ENCODE measurements around the gene STEAP1B. TPM values are rescaled to one million over a fixed set of nuclear protein-coding genes. Genes with fewer than 3 reads are reported as not detected.

STEAP1B gene
- total and polyA plus RNA-seq, 2 of the 4 experiments (the other 2 are of a cell fraction): 7.9 to 13.8 TPM

GRCh38 chr7:22541789-22542188 lies 41.8 kb upstream of the STEAP1B start:
- Histone ChIP-seq H2BK120ac (ENCODE audit: low read depth, low read length) (no peak overlapping the region), H3K36me3 (ENCODE audit: control insufficient read depth, insufficient read depth, low read length) (no peaks in the 10 kb centered on the region), H3K14ac (replicated peaks; ENCODE audit: low read depth, low read length) (no peak overlapping the region), H3K18ac (ENCODE audit: low read depth, low read length) (no peak overlapping the region), H2AK5ac (ENCODE audit: low read depth, low read length) (no peak overlapping the region), H4K20me1 (ENCODE audit: insufficient read depth, low read length) (no peaks in the 10 kb centered on the region), H4K5ac (ENCODE audit: low read depth, low read length) (no peak overlapping the region), H3K4me1 (ENCODE audit: control insufficient read depth, insufficient read depth, low read length) (no peaks in the 10 kb centered on the region), H3K27ac (ENCODE audit: insufficient read depth, low read length) (no peak overlapping the region), H3K4me2 (ENCODE audit: low read depth, low read length) (no peak overlapping the region), H3K27me3 (ENCODE audit: control insufficient read depth, insufficient read depth, low read length) (peaks cover 19% of the 10 kb centered on the region), H4K8ac (ENCODE audit: low read depth in 2 of 2, low read length in 2 of 2) (no peak overlapping the region), H3K79me1 (ENCODE audit: low read depth in 1 of 2, low read length in 2 of 2) (no peaks in the 10 kb centered on the region), H2AFZ (replicated peaks; ENCODE audit: low read length, poor library complexity) (no peak overlapping the region), H2BK20ac (ENCODE audit: low read depth, low read length) (no peak overlapping the region), H3K4me3 (ENCODE audit: insufficient read depth, low read depth, low read length) (no peak overlapping the region), H3K9ac (ENCODE audit: low read depth, low read length) (no peak overlapping the region), H2AK9ac (replicated peaks; ENCODE audit: low read depth, low read length, poor library complexity) (no peak overlapping the region), H3K9me1 (ENCODE audit: insufficient read depth, low read length) (no peaks in the 10 kb centered on the region; the same call in 1 of the 2 replicates), H2BK5ac (ENCODE audit: low read depth, low read length, poor library complexity, severe bottlenecking) (no peak overlapping the region), H3K56ac (ENCODE audit: extremely low read depth, insufficient read depth, low read length) (no peak overlapping the region), H3K4ac (ENCODE audit: low read depth, low read length) (no peak overlapping the region), H3K9me3 (ENCODE audit: control insufficient read depth, insufficient read depth, low read length) (no peaks in the 10 kb centered on the region), H4K91ac (ENCODE audit: insufficient read depth, low read depth, low read length) (no peak overlapping the region), H2BK15ac (ENCODE audit: low read depth, low read length) (no peak overlapping the region), H3K23ac (ENCODE audit: low read depth, low read length) (no peak overlapping the region)
- TF ChIP-seq SMC3 (IDR thresholded peaks at IDR 0.05; ENCODE audit: low read depth, low read length): no peak
- no peak for TF ChIP-seq RFX5 (IDR thresholded peaks at IDR 0.05; ENCODE audit: low read depth, low read length)
- no peak for TF ChIP-seq NFE2L2 (IDR thresholded peaks at IDR 0.05; ENCODE audit: low read depth, low read length)
- TF ChIP-seq MAFK (IDR thresholded peaks at IDR 0.05; ENCODE audit: low read depth, low read length): no peak
- no peak for TF ChIP-seq BHLHE40 (IDR thresholded peaks at IDR 0.05; ENCODE audit: low read depth, low read length)
- TF ChIP-seq MXI1 (IDR thresholded peaks at IDR 0.05; ENCODE audit: borderline replicate concordance, low read depth, low read length): no peak
- no peak for TF ChIP-seq CTCF (conservative IDR thresholded peaks at IDR 0.05; ENCODE audit: low read depth, low read length)
- no peak for TF ChIP-seq ELK1 (IDR thresholded peaks at IDR 0.05; ENCODE audit: borderline replicate concordance, low read depth, low read length)
- no peak for TF ChIP-seq POLR2A (IDR thresholded peaks at IDR 0.05; ENCODE audit: low read depth, low read length)
- TF ChIP-seq CHD1 (IDR thresholded peaks at IDR 0.05; ENCODE audit: low read depth, low read length): no peak
- DNase-seq (no peak), ATAC-seq (ENCODE audit: low read depth) (no peak)
- ChIA-PET POLR2A (ENCODE audit: unreplicated experiment) (no interaction called here), CTCF (no interaction called here)
- dilution Hi-C loops (cut with HindIII; ENCODE audit: low sequenced_read_pairs, unreplicated experiment) (no loop called here), in situ Hi-C loops (cut with MboI; ENCODE audit: low sequenced_read_pairs) (no loop called here), intact Hi-C loops (cut with micrococcal nuclease) (no loop called here)
- WGBS, 2 experiments (ENCODE audit: extremely low coverage in 2 of 2, insufficient read length in 1 of 2): no CpG with 5 or more reads among the region's 6 CpGs
- BruUV-seq (replicated peaks): no TSS peak
